PC-9 (cell line): Measurements from ENCODE around the gene LRP11.

ENCODE experiments used
- CTCF ChIP-seq: fragments of 200-600 bp; sonication (generic); conservative IDR thresholded peaks from 2 replicates; pipeline ENCODE4 v1.6.1; 2017; ENCODE audit warnings: mixed run types, antibody characterized with exemption, mild to moderate bottlenecking, moderate library complexity
- EZH2 ChIP-seq: fragments of 200-600 bp; sonication (generic); IDR thresholded peaks from 2 replicates; pipeline ENCODE4 v1.8.0; 2017; ENCODE audit warnings: antibody characterized with exemption, low read depth

DNA sequence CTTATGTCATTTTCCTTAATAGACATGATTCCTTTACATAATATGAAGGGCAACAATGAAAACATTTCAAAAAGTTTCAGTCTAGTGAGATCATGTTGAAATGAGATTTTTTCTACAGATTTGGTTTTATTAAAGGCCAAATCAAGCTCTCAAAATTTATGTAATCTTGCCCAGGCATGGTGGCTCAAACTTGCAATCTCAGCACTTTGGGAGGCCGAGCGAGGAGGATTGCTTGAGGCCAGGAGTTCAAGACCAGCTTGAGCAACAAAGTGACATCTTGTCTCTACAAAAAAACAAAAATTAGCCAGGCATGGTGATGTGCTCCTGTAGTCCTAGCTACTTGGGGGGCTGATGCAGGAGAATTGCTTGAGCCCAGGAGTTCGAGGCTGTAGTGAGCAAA lies 50.8 kb downstream of the LRP11 start:
- TF ChIP-seq CTCF (no peak), EZH2 (no peak)
